B cell (primary cell): ENCODE results near the gene ZNF532.

ENCODE experiments used
- EZH2 ChIP-seq: IDR thresholded peaks from 2 replicates; pipeline ENCODE4 v1.6.1; 2012; ENCODE audit warnings: borderline replicate concordance, low read depth, mild to moderate bottlenecking, moderate library complexity, low read length; ENCODE audit not compliant: insufficient read depth, poor library complexity, severe bottlenecking
- TF ChIP-seq, protein P1 (sequence below): fragments of 200-600 bp; IDR thresholded peaks from one replicate; pipeline ENCODE4 v1.8.0; 2022; ENCODE audit warnings: antibody characterized with exemption, mild to moderate bottlenecking

DNA sequence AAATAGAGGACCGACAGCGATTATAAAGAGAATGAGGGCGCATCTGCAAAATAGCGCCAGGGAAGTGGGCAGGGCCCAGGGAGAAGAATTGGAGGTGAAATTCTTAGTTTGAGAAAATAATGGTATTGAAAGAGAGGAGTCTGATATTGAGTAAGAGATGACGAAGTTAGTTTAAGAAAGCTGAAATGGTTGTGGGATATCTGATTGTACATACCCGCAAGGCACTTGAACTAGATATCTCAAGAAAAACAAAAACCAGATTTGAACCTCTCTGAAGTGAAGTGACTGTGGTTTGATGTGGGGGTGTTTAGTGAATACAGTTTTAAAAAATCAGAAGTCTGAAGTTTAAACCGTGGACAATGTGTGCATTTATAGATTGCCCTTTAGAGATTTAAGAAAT, 38.9 kb downstream of the ZNF532 start:
- TF ChIP-seq, protein P1, sequence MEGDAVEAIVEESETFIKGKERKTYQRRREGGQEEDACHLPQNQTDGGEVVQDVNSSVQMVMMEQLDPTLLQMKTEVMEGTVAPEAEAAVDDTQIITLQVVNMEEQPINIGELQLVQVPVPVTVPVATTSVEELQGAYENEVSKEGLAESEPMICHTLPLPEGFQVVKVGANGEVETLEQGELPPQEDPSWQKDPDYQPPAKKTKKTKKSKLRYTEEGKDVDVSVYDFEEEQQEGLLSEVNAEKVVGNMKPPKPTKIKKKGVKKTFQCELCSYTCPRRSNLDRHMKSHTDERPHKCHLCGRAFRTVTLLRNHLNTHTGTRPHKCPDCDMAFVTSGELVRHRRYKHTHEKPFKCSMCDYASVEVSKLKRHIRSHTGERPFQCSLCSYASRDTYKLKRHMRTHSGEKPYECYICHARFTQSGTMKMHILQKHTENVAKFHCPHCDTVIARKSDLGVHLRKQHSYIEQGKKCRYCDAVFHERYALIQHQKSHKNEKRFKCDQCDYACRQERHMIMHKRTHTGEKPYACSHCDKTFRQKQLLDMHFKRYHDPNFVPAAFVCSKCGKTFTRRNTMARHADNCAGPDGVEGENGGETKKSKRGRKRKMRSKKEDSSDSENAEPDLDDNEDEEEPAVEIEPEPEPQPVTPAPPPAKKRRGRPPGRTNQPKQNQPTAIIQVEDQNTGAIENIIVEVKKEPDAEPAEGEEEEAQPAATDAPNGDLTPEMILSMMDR = no peak
- no peak for TF ChIP-seq EZH2
